ENCODE results near the gene TMEM178A. TPM values are rescaled to one million over a fixed set of nuclear protein-coding genes. Genes with fewer than 3 reads are reported as not detected.
"Not testable (repeated sequence)": the region's sequence is repeated elsewhere in the genome, so short reads cannot be mapped to it uniquely, and the experiment has no call there.

Gene TMEM178A
- polyA plus RNA-seq, 1 donor = 102 TPM

GRCh38 chr2:39710807-39711206, 45.1 kb downstream of the TMEM178A start:
- DNase-seq = no peak

- no peak for DNase-seq
These were observed 47.2 kb downstream of the TMEM178A start for GRCh38 chr2:39712953-39713352.

GRCh38 chr2:39715095-39715494, 49.4 kb downstream of the TMEM178A start:
- no peak for DNase-seq

- no peak for DNase-seq
These were observed 50.1 kb downstream of the TMEM178A start for GRCh38 chr2:39715822-39716221.

- no peak for DNase-seq
These were observed 51.4 kb downstream of the TMEM178A start for GRCh38 chr2:39717067-39717466.

- no peak for DNase-seq
These were observed 52.8 kb downstream of the TMEM178A start for GRCh38 chr2:39718483-39718882.

GRCh38 chr2:39719317-39719716, 53.6 kb downstream of the TMEM178A start:
- no peak for DNase-seq

- no peak for DNase-seq
These were observed 55.3 kb downstream of the TMEM178A start for GRCh38 chr2:39720970-39721369.

- no peak for DNase-seq
These were observed 57.8 kb downstream of the TMEM178A start for GRCh38 chr2:39723497-39723896.

GRCh38 chr2:39723946-39724827, 58.5 kb downstream of the TMEM178A start:
- DNase-seq = peak; percentile 45

GRCh38 chr2:39724828-39725144, 59.1 kb downstream of the TMEM178A start:
- DNase-seq = no peak

- no peak for DNase-seq
These were observed 59.7 kb downstream of the TMEM178A start for GRCh38 chr2:39725401-39725800.

- DNase-seq = not testable (repeated sequence)
These were observed 62.4 kb downstream of the TMEM178A start for GRCh38 chr2:39728085-39728484.

GRCh38 chr2:39728941-39729351, 63.2 kb downstream of the TMEM178A start:
- DNase-seq = no peak

- DNase-seq = no peak
These were observed 64.6 kb downstream of the TMEM178A start for GRCh38 chr2:39730276-39730675.

GRCh38 chr2:39730685-39731302, 65.1 kb downstream of the TMEM178A start:
- DNase-seq = no peak

GRCh38 chr2:39731546-39731945, 65.8 kb downstream of the TMEM178A start:
- no peak for DNase-seq

- DNase-seq = no peak
These were observed 66.8 kb downstream of the TMEM178A start for GRCh38 chr2:39732482-39732881.

GRCh38 chr2:39733070-39733674, 67.5 kb downstream of the TMEM178A start:
- no peak for DNase-seq

- no peak for DNase-seq
These were observed 68.7 kb downstream of the TMEM178A start for GRCh38 chr2:39734445-39734844.

GRCh38 chr2:39735648-39736047, 69.9 kb downstream of the TMEM178A start:
- DNase-seq = no peak

- DNase-seq = no peak
These were observed 70.9 kb downstream of the TMEM178A start for GRCh38 chr2:39736640-39737039.

GRCh38 chr2:39737661-39738060, 71.9 kb downstream of the TMEM178A start:
- DNase-seq = no peak
